Daoy (cell line): ENCODE data around the gene GOLGA2. TPM values are rescaled to one million over a fixed set of nuclear protein-coding genes. Genes with fewer than 3 reads are reported as not detected.
"Not testable (repeated sequence)": the region's sequence is repeated elsewhere in the genome, so short reads cannot be mapped to it uniquely, and the experiment has no call there.

Experiments
- DNase-seq: peaks from one replicate; pipeline ENCODE4 v3.0.0-alpha.2; 2015; ENCODE audit warnings: low read depth
- total RNA-seq: library from RNA; depleted of rRNA; stranded (reverse); fragments of >200 nt; shearing (Covaris generic); gene quantifications from 2 replicates; pipeline ENCODE4 v1.2.3, GENCODE V29; 2014

Gene GOLGA2
- total RNA-seq, 1 experiment from 2014 or later, result 85.5 TPM

DNA sequence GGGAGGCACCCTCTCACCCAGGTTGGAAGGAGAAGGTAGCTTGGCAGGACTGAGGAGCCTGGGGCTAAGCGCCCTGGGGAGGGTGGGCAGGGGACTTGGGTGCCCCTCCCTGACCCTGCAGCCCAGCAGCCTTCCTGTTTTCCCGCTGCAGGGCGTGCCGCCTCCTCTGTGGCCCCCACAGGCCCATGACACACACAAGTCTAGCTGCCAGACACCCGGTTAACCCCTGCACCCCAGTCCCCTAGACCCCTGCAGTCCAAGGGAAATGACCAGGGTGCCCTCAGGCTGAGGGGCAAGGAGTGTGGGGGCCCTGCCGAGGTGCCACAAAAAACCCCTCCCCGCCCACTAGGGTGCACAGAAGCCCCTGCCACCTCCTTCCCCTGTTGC lies 33.0 kb downstream of the GOLGA2 start:
- DNase-seq, result no peak

DNA sequence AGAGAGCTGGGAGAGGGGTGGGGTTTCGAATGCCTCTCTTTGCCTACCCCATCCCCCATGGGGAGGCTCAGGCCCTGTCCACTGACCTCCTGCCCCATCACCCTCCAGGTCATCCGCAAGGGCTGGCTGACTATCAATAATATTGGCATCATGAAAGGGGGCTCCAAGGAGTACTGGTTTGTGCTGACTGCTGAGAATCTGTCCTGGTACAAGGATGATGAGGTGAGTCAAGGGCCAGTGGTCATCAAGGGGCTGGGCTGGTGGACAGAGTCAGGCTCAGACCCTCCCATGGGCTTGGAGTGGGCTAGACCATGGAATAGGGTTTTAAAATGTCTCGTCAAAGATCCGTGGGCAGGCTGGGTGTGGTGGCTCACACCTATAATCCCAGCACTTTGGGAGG lies 33.7 kb downstream of the GOLGA2 start:
- no peak for DNase-seq

DNA sequence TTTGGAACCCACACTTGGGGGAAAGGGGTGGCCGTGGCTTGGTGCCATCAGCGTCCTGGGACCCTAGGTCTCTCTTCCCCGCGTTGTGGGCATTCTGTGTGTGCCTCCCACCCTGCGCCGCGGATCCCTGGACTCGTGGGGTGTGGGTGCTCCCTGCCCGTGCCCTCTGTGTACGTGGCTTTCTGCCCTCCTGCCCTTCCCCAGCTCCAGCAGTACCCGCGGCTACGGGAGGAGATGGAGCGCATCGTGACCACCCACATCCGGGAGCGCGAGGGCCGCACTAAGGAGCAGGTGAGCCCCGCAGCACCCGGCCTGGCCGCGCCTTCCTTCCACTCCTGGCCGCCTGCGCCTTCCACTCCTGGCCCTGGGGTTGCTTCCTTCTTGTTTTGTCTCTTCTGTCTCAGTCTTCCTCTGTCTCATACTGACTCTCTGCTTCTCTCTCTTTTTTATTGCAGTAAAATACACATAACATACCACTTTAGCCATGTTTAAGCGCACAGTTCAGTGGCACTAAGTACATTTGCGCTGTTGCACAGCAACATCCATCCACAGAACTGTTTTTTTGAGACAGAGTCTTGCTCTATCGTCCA lies 41.9 kb downstream of the GOLGA2 start:
- no peak for DNase-seq

DNA sequence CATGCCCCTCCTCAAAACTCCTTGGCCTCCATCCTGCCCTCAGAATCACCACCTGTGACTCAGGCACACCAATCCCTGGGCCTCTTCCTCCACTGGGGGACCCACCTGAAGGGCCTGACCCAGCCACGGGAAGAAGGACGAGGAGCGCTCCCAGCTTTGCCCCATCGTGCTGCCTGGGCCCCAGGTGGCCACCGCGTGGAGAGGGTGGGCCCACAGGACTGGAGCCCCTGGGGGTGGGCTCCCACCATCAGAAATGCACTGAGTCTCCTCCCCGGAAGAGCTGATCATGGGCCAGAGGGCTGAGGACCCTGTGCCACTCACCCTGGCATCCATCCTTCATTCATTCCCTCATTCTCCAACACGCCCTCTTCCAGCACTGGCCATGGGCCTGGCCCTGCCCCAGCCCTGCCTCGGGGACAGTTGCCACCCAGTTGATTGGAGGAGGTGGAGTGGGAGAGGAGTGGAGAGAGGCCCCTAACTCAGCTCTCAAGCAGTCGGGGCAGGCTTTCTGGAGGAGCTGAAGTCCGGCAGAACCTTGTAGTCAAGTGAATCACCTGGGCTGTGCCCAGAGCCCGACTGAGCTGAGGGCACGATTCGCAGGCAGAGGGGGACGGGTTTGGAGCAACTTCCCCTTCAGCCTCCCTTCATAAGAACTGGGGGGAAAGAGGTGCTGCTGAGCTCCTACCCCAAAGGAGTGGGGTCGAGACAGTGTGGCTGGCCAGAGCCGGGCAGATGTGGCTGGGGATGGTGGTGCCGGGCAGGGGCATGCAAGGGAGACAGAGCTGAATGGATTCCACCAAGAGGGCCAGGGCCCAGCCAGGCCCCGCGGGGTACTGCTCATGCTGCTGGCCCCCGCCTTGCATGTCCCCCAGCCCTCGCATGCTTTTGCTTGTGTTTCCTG lies 43.0 kb downstream of the GOLGA2 start:
- no peak for DNase-seq

DNA sequence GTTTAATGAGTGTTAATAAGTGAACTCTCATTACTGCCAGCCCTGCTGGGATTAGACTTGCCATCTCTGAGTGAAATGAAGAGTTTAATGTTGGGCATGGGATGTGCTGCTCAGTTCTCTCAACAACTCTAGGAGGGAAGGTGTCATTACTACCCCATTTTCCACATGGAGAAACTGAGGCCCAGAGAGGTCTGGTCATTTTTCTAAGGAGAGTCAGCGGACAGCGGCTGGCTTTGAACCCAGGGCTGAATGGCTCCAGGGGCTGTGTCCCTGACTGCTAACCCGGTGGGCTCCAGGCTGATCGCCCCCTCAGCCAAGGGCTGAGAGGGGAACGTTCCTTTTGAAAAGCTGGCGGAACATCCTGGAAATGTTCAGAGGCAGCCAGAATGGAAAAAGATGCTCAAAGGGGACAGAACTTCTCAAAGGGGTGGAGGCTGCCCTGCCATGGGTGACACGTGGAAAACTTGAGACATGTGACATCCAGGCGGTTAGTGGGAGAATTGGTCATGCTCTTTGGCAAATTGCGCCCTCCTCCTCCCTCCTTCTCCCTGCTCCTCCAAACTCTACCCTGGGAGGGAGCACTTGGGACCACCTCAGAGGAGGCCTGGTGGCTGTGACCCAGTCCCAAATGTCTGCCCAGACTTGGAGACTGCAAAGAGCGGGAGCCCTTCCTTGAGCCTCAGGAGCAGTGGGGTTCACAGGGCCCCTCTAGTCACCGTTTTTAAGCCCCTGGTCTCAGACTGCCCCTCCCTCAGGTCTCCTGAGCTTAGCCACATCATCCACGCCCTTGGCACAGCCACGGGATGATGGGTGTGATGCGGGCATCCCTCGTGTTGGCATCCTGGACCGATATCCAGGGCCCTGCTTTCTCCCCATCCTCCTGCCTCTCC lies 43.9 kb downstream of the GOLGA2 start:
- no peak for DNase-seq

DNA sequence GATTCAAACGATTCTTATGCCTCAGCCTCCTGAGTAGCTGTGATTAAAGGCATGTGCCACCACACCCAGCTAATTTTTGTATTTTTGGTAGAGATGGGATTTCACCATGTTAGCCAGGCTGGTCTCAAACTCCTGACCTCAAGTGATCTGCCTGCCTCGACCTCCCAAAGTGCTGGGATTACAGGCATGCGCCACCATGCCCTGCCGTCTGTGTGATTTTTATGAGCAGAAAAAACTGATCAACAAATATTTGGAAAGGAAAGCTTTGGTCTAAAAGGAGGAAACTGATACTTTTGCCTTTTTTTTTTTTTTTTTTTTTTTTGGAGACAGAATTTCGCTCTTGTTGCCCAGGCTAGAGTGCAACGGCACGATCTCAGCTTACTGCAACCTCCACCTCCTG lies 44.9 kb downstream of the GOLGA2 start:
- not testable (repeated sequence) for DNase-seq

DNA sequence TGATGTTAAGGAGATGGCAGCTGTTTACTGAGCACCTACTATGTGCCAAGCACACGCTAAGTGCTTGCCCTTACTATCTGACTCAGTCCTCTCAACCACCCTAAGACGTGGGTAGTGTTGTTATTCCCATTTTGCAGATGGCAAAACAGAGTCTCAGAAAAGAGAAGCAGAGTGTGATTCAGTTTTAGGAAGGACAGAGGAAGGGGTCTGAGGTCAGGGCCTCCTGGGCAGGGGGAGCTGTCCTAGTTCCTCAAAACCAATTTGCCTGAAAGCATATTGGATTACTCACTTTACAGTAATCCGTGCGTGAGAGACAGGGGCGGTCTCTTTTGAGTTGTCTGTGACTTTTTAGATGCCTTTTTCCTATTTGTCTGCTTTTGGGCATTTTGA lies 49.4 kb downstream of the GOLGA2 start:
- no peak for DNase-seq

DNA sequence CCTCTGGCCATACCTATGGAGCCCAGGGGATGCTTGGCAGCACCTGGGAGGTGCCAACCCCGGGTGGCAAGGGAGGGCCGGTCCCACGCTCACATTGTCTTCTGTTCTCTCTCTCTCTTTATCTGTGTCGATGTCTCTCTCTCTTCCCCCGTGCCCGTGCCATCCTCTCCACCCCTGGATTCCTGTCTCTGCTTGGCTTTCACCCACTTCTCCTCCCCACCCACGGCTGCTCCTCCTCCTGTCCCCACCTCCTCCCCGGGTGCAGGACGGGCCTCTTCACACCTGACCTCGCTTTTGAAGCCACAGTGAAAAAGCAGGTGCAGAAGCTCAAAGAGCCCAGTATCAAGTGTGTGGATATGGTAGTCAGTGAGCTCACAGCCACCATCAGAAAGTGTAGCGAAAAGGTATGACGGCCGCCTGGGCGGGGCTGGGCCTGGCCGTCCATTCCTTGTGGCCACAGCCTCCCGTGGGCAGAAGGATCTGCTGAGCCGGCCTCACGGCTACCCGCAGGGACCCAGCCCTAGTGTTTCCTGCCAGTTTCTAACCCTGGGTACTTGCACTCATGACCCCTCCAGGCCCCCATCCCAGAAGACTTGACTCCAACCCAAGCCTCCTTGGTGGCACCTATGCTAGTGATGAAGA lies 49.9 kb downstream of the GOLGA2 start:
- DNase-seq, result no peak

DNA sequence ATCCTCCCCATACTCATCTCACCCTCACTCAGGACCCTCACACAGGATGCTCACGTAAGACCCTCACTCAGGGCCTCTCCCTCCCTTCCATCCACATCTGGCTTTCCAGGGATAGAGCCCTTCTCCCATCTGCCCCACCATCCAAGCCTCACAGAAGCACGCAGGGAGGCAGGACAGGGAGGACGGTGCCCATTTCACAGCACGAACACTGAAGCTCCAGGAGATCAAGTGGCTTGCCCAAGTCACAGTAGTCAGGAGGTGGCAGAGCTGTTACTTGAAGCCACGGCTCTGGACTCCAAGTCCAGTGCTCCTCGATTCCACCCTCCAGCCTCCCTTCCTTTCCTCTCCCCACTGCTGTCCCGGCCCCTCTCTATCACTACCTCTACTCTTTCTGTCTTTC lies 50.9 kb downstream of the GOLGA2 start:
- no peak for DNase-seq

DNA sequence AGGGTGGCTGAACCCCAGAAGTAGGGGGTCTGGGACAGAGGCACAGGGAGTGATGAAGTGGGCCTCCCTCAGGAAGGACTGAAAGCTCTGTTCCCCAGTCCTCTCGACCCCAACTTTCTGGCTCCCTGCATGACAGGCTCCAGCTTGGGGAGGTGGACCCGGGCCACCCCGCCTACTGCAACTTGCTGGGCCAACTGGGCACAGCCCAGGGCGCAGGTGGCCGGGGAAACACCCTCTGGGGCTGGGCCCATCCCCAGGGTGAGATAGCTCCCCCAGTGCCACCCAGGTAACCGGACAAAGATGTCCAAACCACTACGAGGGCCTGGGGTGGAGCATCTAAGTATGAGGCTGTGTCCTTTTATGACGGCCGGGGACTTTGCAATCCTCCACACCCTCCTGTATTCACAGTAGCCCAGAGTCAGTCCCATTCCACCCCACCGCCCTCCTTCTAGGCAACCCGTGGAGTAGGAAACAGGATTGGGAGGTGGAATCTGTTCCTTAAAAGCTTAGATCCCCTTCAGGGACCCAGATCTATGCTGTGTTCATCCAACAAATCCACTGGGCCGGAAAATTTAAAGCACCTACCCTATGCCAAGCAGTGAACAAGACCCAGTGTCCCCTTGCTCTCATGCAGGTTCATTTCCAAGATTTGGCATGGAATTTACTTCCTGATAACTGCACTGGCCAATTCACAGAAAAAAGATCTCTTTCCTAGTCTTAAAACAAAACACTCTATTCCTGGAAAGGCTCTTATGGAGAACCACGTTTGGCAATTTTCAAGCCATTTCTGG lies 52.7 kb downstream of the GOLGA2 start:
- no peak for DNase-seq

DNA sequence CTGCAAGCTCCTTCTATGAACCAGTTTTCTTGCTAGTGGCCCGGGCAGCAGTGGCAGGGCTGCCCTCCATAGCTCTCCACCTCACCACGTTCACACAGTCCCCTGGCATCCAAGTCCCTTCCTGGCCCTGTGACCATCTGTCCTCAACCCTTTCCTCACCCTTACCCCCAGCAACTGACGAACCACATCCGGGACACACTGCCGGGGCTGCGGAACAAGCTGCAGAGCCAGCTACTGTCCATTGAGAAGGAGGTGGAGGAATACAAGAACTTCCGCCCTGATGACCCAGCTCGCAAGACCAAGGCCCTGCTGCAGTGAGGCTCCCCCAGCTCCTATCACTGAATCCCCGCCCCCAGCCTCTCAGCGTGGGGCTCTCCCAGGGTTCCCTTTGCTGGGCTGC lies 53.8 kb downstream of the GOLGA2 start:
- no peak for DNase-seq

DNA sequence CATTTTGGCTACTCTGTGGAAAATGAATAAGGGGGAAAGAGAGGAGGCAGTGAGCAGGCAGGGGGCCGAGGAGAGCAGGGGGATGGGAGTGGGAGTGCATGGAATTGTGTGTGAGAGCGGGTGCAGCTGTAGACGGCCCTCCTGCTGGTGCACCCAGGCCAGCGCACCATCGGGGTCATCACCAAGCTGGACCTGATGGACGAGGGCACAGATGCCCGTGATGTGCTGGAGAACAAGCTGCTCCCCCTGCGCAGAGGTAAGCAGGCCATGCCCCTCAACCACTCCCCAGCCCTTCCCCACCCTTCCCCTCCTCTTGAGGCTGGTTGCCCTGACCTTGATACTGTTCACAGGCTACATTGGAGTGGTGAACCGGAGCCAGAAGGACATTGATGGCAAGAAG lies 56.0 kb downstream of the GOLGA2 start:
- no peak for DNase-seq

DNA sequence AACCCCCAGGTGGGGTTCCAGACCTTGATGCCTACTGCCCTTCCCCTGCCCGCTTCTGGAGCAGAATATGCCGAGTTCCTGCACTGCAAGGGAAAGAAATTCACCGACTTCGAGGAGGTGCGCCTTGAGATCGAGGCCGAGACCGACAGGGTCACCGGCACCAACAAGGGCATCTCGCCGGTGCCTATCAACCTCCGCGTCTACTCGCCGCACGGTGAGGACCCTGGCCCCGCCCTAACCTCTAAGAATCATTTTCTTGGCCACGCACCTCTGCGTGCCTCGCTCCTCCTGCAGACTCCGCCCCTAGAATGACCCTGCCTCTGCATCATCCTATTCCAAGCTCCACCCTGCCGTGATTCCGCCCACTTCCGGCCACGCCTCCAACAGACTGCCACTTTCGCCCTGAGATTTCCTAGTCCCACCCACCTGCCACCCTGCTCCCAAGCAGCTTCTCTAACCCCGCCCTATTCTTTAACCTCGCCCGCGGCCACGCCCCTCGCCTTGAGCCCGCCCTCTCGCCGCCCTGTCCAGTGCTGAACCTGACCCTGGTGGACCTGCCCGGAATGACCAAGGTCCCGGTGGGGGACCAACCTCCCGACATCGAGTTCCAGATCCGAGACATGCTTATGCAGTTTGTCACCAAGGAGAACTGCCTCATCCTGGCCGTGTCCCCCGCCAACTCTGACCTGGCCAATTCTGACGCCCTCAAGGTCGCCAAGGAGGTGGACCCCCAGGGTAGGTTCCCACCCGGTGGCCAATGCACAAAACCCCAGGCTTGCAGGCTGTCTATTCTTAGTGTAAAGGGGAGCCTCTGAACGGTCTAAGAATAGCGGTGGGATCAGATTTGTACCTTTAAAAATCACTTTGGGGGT lies 57.1 kb downstream of the GOLGA2 start:
- peak; percentile 68 for DNase-seq

DNA sequence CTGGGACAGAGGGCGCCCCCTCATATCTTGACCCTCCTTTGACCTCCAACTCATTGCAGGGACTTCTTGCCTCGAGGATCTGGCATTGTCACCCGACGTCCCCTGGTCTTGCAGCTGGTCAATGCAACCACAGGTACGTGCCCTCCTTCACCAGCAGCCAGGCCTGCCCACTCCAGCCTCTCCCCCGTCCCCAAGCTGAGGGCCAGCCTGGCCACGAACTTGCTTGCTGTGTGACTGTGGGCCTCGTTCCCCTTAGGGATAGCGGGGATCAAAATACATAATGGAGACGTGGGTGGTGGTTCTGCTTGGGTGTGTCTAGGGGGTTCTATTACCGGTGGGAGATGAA lies 57.7 kb downstream of the GOLGA2 start:
- DNase-seq, result no peak

DNA sequence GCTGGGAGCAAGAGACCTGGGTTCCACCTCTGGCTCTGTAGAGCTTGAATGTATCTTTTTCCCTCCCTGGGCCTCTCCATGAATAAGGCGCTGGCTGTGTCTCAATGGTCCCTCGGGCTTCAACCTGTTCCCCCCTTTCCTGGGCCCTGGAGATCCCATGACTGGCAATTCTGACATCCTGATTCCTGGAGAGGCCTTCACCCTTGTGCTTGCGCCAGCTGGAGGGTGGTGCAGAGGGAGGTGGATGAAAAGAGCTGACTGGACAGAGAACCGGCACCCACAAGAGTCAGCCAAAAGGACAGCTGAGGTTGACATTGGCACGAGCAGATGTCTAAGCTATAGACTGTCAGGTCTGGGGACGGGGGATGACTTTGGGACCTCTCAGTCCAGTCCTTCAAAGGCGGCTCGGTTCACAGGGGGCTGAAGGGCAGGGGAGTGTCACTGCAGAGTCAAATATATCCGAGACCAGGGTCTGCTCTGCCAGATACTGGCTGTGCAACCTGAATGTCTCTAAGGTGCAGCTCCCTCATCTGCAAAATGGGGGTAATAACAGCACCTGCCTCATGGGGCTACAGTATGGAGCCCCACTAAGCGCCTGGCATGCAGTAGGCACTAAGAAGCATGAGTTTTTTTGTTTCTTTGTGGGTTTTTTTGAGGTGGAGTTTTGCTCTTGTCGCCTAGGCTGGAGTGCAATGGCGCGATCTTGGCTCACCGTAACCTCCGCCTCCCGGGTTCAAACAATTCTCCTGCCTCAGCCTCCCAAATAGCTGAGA lies 58.8 kb downstream of the GOLGA2 start:
- no peak for DNase-seq

DNA sequence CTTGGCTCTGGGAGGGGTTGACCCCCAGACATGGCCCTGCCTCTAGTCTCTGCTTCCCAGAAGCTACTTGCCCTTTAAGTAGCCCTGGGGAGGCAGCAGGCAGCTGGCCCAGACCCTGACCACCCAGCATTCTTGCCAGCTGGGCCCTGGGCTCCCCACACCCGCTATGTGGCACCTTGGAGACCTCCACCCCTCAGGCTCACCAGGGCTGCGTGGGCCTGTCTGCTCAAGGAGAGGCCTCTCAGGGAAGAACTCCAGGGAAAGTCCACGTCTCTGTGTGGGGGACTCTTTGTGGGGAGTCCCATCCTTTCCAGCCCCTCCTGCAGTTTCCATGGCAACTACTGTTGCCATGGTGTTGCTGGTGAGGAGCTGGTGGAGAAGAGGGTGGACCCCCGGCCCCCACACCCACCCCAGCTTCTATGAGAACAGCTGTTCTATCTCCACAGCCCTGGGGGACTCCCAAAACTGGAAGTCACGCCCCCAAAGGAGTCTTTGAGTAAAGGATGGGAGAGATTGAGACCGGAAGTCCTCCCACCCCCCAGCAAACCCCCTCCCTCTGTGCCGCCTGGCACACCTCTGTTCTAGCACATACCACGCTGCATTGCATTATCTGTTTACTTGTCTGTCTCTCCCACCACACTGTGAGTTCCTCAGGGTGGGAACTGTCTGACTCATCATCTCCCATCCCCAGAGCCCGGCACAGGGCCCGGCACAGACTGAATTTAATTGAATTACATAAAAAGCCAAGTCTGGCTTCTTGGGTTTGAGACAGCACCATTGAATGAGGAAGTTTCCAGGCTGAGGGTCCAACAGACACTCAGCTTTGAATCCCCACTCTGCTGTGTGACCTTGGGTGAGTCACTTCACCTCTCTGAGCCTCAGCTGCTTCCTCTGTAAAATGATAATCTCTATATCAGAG lies 60.1 kb downstream of the GOLGA2 start:
- peak; percentile 80 for DNase-seq

DNA sequence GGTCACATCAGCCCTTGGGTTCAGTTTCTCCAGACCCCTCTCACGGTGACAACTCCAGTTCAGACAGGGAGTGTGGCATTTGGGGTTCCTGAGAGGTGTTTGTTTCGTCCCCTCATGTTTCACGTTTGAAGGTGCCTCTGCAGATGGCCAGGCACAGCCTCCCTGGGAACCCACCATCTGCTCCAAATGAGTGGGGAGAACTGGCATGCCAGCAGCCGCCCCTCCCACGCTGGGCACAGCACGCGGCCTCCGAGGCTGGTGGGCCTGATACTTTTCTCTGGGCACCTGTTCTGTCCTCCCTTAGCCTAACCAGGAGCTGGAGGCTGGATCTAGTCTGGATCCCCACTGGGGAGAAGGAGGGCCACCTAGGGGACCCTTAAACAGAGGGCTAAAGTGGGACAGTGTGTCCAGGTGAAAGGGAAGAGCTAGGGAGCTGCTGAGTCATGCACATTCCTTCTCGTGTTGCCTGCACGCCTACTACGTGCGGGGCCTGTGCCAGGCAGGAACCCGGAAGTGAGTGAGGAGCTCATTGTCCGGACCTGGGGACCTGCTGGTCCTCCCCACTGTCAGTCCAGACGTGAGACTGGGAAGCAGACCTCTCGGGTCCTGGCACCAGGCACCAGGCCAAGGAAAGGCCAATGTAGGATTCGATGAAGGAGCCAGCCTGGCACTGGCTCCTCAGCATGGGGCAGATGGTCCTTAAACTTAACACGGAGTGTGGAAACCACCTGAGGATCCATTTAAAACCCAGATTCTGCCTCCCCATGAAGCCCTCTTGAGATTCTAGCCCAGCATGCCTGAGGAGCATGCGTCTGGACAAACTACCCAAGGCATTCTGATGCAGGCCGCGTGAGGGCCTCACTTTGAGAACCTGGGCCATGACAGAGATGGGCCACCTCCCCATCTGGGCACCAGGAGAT lies 61.0 kb downstream of the GOLGA2 start:
- DNase-seq, result peak; percentile 66
